Stimulated activated CD4-positive, alpha-beta T cell treated with anti-CD3 and anti-CD28 coated beads, Interleukin-4, amount 100 ng/mL, for 48 hours (primary cell): Measurements from ENCODE around the gene CUEDC2.

ENCODE experiments used
- DNase-seq, 2 donors: peaks; one replicate each; pipeline ENCODE4 v3.0.0-alpha.2; 2020; ENCODE audit warnings: low read depth in 2 of 2

CUEDC2 gene

GRCh38 chr10:102409604-102410428 lies 22.6 kb downstream of the CUEDC2 start:
- no peak for DNase-seq

- peak; percentile 69 to 76 for DNase-seq
Measured at GRCh38 chr10:102408728-102409603, 23.4 kb downstream of the CUEDC2 start.

- no peak for DNase-seq
Measured at GRCh38 chr10:102408131-102408727, 24.1 kb downstream of the CUEDC2 start.

GRCh38 chr10:102407425-102408130 lies 24.8 kb downstream of the CUEDC2 start:
- DNase-seq = no peak

- DNase-seq = no peak
Measured at GRCh38 chr10:102406815-102407214, 25.6 kb downstream of the CUEDC2 start.

GRCh38 chr10:102405632-102406031 lies 26.7 kb downstream of the CUEDC2 start:
- no peak for DNase-seq

GRCh38 chr10:102405108-102405571 lies 27.2 kb downstream of the CUEDC2 start:
- no peak for DNase-seq

GRCh38 chr10:102404361-102405107 lies 27.8 kb downstream of the CUEDC2 start:
- no peak for DNase-seq

- no peak for DNase-seq
Measured at GRCh38 chr10:102403115-102403514, 29.3 kb downstream of the CUEDC2 start.

GRCh38 chr10:102402512-102402896 lies 29.9 kb downstream of the CUEDC2 start:
- DNase-seq = no peak

GRCh38 chr10:102401735-102402511 lies 30.5 kb downstream of the CUEDC2 start:
- DNase-seq = no peak

GRCh38 chr10:102401342-102401654 lies 31.1 kb downstream of the CUEDC2 start:
- DNase-seq = no peak

- no peak for DNase-seq
Measured at GRCh38 chr10:102400598-102401341, 31.6 kb downstream of the CUEDC2 start.

GRCh38 chr10:102400076-102400475 lies 32.3 kb downstream of the CUEDC2 start:
- DNase-seq = no peak

GRCh38 chr10:102399217-102400021 lies 33.0 kb downstream of the CUEDC2 start:
- peak; percentile 83 to 84 for DNase-seq

GRCh38 chr10:102398172-102399020 lies 34.0 kb downstream of the CUEDC2 start:
- DNase-seq = no peak

GRCh38 chr10:102397222-102398171 lies 34.9 kb downstream of the CUEDC2 start:
- no peak for DNase-seq
